Subcutaneous preadipocyte (primary cell): ENCODE results near the gene TAF11L7. TPM values are rescaled to one million over a fixed set of nuclear protein-coding genes. Genes with fewer than 3 reads are reported as not detected.

ENCODE experiments used
- small RNA-seq: library from RNA; depleted of rRNA; stranded (forward); fragments of <200 nt; gene quantifications from one replicate; pipeline ENCODE3, GENCODE V24; 2012
- total RNA-seq: library from RNA; depleted of rRNA; stranded (reverse); fragments of >200 nt; gene quantifications from 2 replicates; pipeline ENCODE4 v1.2.3, GENCODE V29; 2012

Gene TAF11L7
- total RNA-seq: not detected in 2 replicates

GRCh38 chr5:17585658-17586057 lies at the start of gene TAF11L7:
Gene TAF11L7, minus strand, starts transcription at chr5:17585758.

GRCh38 chr5:17634160-17634559 lies 48.6 kb upstream of the TAF11L7 start, which contains the start of gene TAF11L14:
Gene TAF11L14, plus strand, starts transcription at chr5:17634460.

GRCh38 chr5:17631788-17632187 lies 46.2 kb upstream of the TAF11L7 start, which contains the start of gene TAF11L13:
Gene TAF11L13, plus strand, starts transcription at chr5:17632088.

GRCh38 chr5:17610092-17610491 lies 24.5 kb upstream of the TAF11L7 start, which contains the start of gene TAF11L12:
Gene TAF11L12, plus strand, starts transcription at chr5:17610392.

GRCh38 chr5:17603880-17604279 lies 18.3 kb upstream of the TAF11L7 start, which contains the start of gene TAF11L11:
Gene TAF11L11, plus strand, starts transcription at chr5:17604183.

GRCh38 chr5:17597728-17598127 lies 12.2 kb upstream of the TAF11L7 start, which contains the start of gene TAF11L10:
Gene TAF11L10, minus strand, starts transcription at chr5:17597828.

GRCh38 chr5:17594255-17594654 lies 8.7 kb upstream of the TAF11L7 start, which contains the start of gene TAF11L9:
Gene TAF11L9, minus strand, starts transcription at chr5:17594394.

GRCh38 chr5:17590860-17591259 lies 5.3 kb upstream of the TAF11L7 start, which contains the start of gene TAF11L8:
Gene TAF11L8, minus strand, starts transcription at chr5:17590960.

Small RNAs within 50 kb of the gene (small RNA-seq; reads per million reads assigned to genes)
- gene AC233724.3: not detected
- not detected for gene AC233724.6
- gene AC233724.7: not detected

Other genes with a start within 250 kb of the TAF11L7 start
- gene TAF11L2, start 87.5 kb downstream of the TAF11L7 start, total RNA-seq: not detected in 2 replicates
- gene TAF11L3, start 67.4 kb downstream of the TAF11L7 start, total RNA-seq: not detected in 2 replicates
- gene TAF11L4, start 64.0 kb downstream of the TAF11L7 start, total RNA-seq: not detected in 2 replicates
- gene TAF11L5, start 60.5 kb downstream of the TAF11L7 start, total RNA-seq: not detected in 2 replicates
- gene TAF11L6, start 57.1 kb downstream of the TAF11L7 start, total RNA-seq: not detected in 2 replicates
- gene TAF11L8, start 5.2 kb upstream of the TAF11L7 start, total RNA-seq: not detected in 2 replicates
- gene TAF11L9, start 8.6 kb upstream of the TAF11L7 start, total RNA-seq: not detected in 2 replicates
- gene TAF11L10, start 12.1 kb upstream of the TAF11L7 start, total RNA-seq: not detected in 2 replicates
- gene TAF11L11, start 18.4 kb upstream of the TAF11L7 start, total RNA-seq: not detected in 2 replicates
- not detected in 2 replicates for gene TAF11L12, start 24.6 kb upstream of the TAF11L7 start, total RNA-seq
- gene TAF11L13, start 46.3 kb upstream of the TAF11L7 start, total RNA-seq: not detected in 2 replicates
- not detected in 2 replicates for gene TAF11L14, start 48.7 kb upstream of the TAF11L7 start, total RNA-seq